GM18511 (cell line): ENCODE measurements around the gene AP3S1.
"Not testable (repeated sequence)": the region's sequence is repeated elsewhere in the genome, so short reads cannot be mapped to it uniquely, and the experiment has no call there.

Source experiments
- ATAC-seq: cut with Tn5 transposase; IDR thresholded peaks from one replicate; pipeline ENCODE4 v1.9.1; 2021; ENCODE audit warnings: mild to moderate bottlenecking, moderate library complexity; ENCODE audit not compliant: unreplicated experiment

Gene AP3S1

DNA sequence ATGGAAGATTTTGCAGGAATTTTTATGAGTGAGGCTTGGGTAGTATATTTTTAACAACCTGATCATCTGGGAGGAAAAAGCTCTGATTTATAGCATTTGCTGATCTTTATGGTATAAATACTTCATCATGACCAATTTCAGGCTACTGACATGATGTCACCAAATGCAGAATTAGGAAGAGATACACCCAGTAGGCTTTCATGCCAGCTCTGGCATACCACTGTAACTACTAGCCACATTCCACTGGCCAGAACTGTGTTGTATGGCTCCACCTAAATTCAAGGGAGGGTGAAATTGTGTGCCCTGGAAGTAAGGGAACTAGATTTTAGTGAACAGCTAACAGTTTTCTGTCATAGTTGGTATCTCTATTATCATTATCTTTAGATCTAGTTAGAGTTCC is 17.6 kb downstream of the AP3S1 start:
- no peak for ATAC-seq

DNA sequence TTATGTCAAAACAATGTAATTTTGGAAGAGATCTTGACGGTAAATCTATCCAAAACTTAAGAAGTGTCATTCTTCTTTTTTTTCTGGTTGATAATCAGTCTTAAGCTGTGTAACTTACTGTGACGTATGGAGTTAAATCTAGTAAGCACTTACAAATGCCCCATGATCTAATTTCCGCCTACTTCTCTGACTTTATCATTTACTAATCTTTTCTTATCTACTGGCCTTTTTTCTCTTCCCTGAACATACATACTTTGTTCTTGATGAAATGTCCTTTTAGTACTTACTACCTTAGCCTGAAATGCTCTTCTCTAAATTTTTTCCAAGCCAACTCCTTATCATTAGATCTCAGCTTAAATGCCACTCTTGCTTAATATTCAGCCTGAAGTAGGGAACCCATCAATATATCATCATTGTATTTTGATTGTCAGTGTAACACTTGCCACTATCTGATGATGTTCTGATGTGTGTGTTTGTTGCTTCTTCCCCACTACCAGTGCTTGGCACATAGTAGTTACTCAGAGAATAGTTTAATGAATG is 27.6 kb downstream of the AP3S1 start:
- no peak for ATAC-seq

DNA sequence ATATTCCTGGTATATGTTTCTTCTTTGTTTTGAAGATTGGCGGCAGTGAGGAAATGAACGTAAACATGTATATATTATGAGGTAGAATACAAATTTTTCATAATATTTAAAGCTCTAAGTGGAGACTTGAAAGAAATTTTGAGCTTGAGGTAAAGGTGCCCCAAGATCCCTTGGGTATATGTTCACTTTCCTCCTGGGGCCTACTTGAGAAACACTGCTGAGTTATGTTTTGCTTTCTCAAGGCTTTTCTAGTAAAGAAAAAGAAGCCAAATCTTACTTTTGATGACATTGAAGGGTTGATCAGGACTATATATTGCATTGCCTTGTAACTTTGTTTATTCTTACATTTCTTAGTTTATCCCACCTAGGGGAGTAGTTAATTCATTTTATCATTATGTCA is 30.7 kb downstream of the AP3S1 start:
- no peak for ATAC-seq

DNA sequence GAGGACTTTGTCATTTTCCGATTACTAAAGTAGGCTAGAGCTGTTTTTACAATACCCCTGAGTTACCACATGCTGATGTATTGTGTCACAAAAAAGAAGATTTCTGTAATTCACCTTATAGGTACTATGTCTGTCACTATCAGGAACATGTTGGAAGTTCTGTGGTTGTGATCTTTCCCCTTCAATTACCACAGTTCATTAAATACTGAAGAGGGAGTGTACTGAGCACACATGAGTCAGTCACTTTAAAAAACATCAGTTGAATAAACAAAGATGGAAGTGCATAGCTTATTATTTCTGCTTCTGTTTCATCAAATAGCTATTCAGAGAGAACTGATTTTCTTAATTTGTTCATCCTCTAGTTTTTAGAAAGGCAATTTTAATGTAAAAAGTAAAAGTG is 31.7 kb downstream of the AP3S1 start:
- ATAC-seq, result no peak

DNA sequence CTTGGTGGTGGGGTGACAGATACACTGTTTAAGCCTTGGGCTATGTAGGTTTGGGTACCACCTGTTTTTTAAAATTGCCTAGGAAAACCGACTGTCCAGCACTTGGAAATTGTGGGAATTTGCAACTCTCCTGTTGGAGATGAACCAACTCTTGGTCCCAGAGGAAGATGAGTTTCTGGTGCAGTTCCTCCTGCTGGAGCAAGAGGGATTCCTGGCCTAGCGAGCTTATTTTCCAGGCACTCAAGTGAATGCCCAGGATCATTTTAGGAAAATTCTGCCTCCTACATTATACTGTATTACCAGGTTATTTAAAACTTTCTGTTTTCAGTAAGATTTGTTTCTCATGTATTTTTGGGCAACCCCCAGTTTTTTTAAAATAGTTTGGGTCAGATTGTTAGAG is 33.7 kb downstream of the AP3S1 start:
- ATAC-seq, result no peak

DNA sequence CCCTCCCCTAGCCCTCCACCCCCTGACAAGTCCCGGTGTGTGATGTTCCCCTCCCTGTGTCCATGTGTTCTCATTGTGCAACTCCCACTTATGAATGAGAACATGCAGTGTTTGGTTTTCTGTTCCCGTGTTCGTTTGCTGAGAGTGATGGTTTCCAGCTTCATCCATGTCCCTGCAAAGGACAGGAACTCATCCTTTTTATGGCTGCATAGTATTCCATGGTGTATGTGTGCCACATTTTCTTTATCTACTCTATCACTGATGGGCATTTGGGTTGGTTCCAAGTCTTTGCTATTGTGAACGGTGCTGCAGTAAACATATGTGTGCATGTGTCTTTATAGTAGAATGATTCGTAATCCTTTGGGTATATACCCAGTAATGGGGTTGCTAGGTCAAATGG is 35.6 kb downstream of the AP3S1 start:
- ATAC-seq, result not testable (repeated sequence)

DNA sequence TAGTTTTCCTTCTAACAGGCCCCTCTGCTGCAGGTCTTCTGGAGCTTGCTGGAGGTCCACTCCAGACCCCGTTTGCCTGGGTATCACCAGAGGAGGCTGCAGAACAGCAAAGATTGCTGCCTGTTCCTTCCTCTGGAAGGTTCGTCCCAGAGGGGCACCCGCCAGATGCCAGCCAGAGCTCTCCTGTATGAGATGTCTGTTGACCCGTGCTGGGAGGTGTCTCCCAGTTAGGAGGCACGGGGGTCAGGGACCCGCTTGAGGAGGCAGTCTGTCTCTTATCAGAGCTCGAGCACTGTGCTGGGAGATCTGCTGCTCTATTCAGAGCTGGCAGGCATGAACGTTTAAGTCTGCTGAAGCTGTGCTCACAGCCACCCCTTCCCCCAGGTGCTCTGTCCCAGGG is 40.7 kb downstream of the AP3S1 start:
- not testable (repeated sequence) for ATAC-seq

DNA sequence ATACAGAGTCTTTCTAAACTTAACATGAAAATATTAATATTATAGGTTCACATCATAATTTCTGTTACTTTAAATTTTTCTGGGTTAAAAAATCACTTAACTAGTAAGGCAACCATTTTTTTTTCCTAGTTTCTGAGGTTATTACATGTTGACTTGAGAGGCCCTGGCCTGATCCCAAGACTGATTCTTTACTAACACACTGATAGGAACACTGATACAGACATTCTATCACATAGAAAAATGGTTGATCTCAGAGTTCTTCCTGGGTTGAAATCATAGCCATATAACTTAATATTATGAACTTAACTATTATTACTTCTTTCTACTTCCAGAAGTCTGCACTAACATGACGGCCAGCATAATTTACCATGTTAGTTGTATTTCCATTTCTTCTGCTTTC is 43.0 kb downstream of the AP3S1 start:
- no peak for ATAC-seq

DNA sequence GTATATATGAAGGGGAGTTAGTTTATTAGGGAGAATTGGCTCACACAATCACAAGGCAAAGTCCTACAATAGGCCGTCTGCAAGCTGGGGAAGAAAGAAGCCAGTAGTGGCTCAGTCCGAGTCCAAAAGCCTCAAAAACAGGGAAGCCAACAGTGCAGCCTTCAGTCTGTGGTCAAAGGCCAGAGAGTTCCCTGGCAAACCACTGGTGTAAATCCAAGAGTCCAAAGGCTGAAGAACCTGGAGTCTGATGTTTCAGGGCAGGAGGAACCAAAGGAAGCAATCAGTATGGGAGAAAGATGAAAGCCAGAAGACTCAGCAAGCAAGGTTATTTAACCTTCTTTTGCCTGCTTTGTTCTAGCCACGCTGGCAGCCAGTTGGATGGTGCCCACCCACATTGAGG is 43.5 kb downstream of the AP3S1 start:
- not testable (repeated sequence) for ATAC-seq

DNA sequence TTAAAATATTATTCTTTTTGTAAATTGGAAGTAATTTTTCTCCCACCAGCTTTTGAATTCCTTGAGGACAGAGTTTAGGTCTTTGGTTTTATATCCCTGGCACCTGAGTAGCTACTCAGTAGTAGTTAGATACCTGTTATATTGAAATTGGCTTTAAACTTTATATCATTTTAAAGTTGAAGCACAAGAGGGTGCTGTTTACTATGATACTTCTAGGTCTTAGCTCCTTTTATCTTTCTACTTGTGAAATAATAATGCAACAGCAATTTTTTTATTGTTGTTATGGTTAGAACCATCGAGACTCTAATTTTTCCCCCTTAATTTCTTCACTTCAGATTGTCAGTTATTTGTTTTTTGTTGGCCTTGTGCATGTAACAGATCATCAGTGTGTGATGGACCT is 46.3 kb downstream of the AP3S1 start:
- no peak for ATAC-seq

DNA sequence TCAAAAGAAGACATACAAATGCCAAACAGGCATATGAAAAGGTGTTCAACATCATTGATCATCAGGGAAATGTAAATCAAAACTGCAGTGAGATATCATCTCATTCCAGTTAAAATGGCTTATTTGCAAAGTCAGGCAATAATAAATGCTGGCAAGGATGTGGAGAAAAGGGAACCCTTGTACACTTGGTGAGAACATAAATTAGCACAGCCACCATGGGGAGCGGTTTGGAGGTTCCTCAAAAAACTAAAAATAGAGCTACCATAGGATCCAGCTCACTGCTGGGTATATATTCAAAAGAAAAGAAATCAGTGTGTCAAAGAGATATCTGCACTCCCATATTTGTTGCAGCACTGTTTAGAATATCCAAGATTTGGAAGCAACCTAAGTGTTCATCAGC is 50.3 kb downstream of the AP3S1 start:
- ATAC-seq, result no peak

DNA sequence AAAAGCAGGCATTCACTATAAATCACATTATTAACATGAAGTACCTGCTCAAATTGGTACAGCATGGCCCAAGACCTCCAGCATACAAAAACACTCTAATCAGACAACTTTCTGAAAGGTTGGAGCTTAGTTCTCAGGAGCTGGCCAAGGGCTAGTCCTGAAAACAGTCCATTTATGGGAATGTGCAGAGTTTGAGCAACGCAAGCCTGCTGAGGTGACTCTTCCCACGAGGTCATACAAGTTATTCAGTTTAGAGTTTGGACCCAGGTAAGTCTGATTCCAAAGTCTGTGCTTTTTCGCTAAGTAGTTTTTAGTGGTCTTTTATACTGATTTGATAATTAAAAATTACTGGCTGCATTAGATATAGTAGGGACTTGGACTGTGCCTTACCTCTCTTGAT is 52.6 kb downstream of the AP3S1 start:
- ATAC-seq, result no peak

DNA sequence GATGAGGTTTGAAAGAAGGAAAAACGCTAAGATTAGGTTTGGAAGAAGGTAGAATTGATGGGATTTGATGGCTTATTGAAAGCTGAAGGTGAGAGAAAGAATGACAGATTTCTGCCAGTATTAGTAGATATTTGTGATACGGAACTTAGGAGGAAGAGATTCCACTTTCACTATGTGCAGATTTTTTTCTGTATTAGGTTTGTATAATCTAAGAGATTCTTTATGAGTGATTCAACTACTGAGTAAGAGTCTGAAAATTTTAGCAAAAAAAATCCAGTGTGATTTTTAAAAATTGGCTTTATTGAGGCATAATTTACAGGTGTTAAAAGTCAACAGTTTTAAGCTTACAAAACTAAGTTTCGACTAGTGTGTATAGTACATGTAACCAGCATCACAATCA is 54.1 kb downstream of the AP3S1 start:
- no peak for ATAC-seq

DNA sequence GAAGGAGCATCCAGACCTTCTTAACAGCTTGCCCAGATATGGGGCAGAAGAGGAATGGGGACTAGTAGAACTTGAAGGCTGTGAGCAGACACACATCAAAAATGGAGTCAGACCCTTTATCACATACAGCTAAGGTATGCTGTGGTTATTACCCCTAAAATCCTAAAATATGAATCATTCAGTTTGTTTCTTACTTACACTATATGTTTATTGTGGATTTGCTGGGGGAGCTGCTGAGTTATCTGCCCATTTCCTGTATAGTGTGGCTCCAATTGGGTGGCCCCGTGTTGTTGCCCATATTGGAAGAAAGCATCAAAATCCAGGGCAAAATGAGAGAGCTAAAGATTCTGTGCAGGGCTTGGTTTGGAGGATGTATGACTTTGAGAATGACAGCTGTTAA is 56.9 kb downstream of the AP3S1 start:
- no peak for ATAC-seq

DNA sequence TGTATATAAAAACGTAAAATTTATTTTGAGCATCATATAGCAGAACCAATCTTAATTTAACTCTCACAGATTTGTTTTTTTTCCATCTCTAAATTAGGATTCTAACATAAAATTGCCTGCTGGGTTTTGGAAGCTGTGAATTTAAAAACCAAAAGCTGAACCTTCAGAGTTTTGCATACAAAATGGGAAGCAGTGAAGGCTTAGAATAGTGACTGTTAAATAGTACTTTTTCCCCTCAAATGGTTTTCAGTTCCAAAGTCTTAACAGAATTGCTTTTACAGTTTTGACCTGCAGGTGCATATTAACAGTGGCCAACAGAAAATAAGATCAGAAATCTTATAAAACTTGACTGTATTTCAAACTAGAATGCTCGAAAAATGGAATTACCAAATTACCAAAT is 65.4 kb downstream of the AP3S1 start:
- no peak for ATAC-seq

DNA sequence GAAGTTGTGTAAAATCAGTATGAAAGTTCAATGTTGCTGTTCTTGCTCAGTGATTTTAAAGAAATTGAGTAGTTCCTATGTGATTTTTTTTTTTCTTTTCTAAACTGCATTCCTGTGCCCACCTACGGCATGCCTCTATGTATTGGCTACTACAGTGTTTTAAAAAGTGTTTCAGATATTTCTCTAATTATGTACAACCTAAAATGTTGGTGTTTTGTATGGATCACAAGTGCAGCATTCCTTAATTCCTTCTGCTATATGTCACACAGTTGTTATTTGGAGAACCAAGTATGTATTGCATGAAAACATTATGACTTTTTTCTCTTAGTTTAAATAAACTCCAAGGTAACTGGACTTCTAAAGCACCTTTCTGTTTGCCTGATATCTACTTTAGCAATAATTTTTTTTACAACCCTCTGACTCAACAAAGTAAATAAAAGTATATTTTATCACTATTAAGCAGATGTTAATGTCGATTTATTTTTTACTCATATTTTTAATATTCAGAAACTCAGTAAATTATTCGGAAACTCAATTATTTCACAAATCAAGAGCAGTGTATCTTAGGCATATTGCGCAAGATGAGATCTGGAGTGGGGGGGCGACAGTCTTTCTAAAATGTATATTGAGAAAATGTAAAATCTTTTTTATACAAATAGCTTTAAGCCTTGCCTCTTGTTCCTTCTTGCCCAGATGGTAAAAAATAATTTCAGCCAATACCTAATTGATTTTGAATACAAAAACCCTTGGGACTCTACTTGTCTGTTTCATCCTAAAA is 72.1 kb downstream of the AP3S1 start:
- not testable (repeated sequence) for ATAC-seq

DNA sequence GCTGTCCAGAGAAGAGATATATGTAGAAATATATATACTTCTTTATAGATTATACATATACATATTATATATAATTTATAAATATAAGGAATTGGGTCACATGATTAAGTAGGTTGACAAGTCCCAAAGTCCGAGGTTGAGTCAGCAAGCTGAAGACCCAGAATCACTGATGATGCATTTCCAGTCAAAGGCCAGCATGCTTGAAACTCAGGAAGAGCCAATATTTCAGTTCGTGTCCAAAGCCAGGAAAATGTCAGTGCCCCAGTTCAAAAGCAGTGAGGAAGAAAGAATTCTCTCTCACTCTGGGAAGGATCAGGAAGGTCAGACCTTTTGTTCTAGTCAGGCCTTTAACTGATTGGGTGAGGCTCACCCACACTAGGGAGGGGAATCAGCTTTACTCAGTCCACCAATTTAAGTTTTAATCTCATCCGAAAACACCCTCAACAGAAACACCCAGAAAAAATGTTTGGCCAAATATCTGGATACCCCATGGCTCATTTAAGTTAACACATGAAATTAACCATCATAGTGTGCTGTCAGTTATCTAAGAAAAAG is 78.5 kb downstream of the AP3S1 start:
- ATAC-seq, result no peak

DNA sequence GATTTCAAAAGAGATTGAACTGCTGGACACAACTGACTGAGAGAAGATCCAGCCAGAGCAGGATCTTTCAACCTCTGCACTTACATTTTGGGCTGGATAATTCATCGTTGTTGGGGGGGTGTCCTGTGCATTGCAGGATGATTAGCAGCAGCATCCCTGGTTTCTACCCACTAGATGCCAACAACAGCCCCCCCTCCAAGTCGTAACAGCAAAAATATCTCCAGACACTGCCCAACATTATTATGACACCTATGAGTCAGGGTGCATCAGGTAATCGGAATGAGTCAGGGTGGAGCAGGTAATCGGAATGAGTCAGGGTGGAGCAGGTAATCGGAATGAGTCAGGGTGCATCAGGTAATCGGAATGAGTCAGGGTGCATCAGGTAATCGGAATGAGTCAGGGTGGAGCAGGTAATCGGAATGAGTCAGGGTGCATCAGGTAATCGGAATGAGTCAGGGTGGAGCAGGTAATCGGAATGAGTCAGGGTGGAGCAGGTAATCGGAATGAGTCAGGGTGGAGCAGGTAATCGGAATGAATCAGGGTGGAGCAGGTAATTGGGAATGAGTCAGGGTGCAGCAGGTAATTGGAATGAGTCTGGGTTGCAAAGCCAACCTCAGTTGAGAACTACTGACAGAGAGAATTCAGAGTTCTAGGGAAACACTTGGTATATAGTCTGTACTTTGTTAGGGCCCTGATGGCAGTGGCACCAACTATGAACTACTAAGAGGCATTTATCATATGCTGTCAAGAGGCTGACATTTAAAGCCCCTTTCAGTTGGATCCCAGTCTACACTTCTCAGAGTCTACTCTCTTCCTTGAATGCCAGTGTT is 87.1 kb downstream of the AP3S1 start:
- ATAC-seq, result not testable (repeated sequence)

DNA sequence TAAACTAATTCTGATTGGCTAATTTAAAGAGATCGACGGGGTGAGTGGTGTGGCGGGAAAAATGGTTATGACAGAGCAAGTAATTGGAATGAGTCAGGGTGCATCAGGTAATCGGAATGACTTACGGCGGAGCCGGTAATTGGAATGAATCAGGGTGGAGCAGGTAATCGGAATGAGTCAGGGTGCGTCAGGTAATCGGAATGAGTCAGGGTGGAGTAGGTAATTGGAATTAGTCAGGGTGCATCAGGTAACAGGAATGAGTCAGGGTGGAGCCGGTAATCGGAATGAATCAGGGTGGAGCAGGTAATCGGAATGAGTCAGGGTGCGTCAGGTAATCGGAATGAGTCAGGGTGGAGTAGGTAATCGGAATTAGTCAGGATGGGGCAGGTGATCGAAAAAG is 88.4 kb downstream of the AP3S1 start:
- ATAC-seq, result not testable (repeated sequence)

DNA sequence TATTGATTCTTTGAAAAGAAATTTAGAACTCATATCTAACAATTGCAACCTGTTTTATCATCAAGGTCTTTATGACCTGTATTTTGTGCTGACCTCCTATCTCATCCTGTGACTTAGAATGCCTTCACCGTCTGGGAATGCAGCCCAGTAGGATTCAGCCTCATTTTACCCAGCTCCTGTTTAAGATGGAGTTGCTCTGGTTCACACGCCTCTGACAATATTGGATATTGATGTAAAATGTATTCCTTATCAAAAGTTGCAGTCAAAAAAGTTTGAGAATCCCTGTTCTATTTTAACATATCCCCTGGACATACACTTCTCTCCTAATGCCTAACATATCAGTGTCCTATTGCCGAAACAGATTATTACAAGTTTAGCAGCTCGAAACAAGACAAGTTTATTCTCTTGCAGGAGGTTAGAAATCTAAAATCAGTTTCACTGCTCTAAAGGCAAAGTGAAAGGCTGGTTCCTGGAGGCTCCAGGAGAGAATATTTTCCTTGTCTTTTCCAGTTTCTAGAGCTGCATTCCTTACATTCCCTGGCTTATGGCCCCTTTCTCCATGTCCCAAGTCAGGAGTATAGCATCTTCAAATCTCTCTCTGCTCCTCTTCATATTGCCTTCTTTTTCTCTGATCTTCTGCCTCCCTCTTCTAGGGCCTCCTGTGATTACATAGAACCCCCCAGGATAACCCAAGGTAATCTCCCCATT is 89.0 kb downstream of the AP3S1 start:
- ATAC-seq, result no peak

DNA sequence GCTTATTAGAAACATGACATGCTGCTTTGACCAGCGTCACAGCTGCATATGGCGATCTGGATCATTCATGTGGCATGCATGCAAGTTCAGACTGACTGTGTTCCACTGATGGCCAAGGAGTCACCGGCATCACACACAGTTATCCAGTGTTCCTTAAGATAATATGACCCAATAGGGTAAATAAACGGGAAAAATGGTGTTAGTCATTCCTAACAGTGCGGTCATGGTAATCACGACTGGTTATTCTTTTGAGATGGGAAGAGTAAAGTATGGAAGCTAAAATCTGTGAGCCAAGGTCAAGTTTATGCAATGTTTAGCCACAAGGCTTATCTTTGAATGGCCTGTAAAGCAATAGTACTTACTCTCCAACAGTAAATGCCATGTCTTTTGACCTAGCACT is 91.3 kb downstream of the AP3S1 start:
- no peak for ATAC-seq
